NOMO-1 treated with dmso at 0.1 percent for 144 hours (cell line): ENCODE results near the gene DISC1.

Experiments
- DNase-seq: peaks from one replicate; lab custom pipeline; 2025; ENCODE audit not compliant: unreplicated experiment; lab: John Stamatoyannopoulos, UW

The DISC1 gene

GRCh38 chr1:231844986-231845502 is 218.5 kb downstream of the DISC1 start:
- DNase-seq = no peak

GRCh38 chr1:231847612-231848397 is 221.2 kb downstream of the DISC1 start:
- DNase-seq = no peak

GRCh38 chr1:231849981-231850380 is 223.4 kb downstream of the DISC1 start:
- no peak for DNase-seq

GRCh38 chr1:231850786-231851185 is 224.2 kb downstream of the DISC1 start:
- DNase-seq = no peak

GRCh38 chr1:231853588-231854207 is 227.1 kb downstream of the DISC1 start:
- DNase-seq = no peak

GRCh38 chr1:231855361-231855760 is 228.8 kb downstream of the DISC1 start:
- DNase-seq = no peak

- DNase-seq = no peak
These were observed 229.3 kb downstream of the DISC1 start for GRCh38 chr1:231855926-231856325.

GRCh38 chr1:231856426-231856825 is 229.8 kb downstream of the DISC1 start:
- no peak for DNase-seq

- DNase-seq = no peak
These were observed 230.3 kb downstream of the DISC1 start for GRCh38 chr1:231856894-231857293.

GRCh38 chr1:231857609-231858135 is 231.1 kb downstream of the DISC1 start:
- DNase-seq = no peak

GRCh38 chr1:231860221-231861088 is 233.9 kb downstream of the DISC1 start:
- no peak for DNase-seq

GRCh38 chr1:231861541-231862481 is 235.2 kb downstream of the DISC1 start:
- DNase-seq = no peak

GRCh38 chr1:231862611-231863010 is 236.0 kb downstream of the DISC1 start:
- DNase-seq = no peak

GRCh38 chr1:231865331-231865730 is 238.7 kb downstream of the DISC1 start:
- DNase-seq = no peak

- DNase-seq = no peak
These were observed 240.1 kb downstream of the DISC1 start for GRCh38 chr1:231866392-231867331.

- DNase-seq = no peak
These were observed 241.0 kb downstream of the DISC1 start for GRCh38 chr1:231867607-231868006.

- DNase-seq = peak; percentile 47
These were observed 242.8 kb downstream of the DISC1 start for GRCh38 chr1:231869364-231869763.

GRCh38 chr1:231871471-231871870 is 244.9 kb downstream of the DISC1 start:
- DNase-seq = no peak

- no peak for DNase-seq
These were observed 245.3 kb downstream of the DISC1 start for GRCh38 chr1:231871878-231872277.
